ENCODE data around the gene SSR1.

DNA sequence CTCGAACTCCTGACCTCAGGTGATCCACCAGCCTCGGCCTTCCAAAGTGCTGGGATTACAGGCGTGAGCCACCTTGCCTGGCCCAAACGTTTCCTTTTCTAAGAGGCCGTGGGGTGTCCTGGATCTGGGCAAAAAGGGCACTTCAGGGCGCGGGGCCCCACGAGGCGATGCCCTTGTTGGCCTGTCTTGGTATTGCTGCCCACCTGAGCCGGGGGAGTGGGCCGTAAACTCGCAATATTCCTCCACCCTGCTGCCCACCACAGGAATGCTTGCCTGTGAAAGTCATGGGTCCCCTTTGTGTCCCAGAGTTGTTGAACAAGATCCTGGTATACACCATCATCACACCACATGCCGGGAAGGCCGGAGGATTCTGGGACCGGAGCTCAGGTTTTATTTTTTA lies 49.0 kb downstream of the SSR1 start:
- TF ChIP-seq, protein P1, sequence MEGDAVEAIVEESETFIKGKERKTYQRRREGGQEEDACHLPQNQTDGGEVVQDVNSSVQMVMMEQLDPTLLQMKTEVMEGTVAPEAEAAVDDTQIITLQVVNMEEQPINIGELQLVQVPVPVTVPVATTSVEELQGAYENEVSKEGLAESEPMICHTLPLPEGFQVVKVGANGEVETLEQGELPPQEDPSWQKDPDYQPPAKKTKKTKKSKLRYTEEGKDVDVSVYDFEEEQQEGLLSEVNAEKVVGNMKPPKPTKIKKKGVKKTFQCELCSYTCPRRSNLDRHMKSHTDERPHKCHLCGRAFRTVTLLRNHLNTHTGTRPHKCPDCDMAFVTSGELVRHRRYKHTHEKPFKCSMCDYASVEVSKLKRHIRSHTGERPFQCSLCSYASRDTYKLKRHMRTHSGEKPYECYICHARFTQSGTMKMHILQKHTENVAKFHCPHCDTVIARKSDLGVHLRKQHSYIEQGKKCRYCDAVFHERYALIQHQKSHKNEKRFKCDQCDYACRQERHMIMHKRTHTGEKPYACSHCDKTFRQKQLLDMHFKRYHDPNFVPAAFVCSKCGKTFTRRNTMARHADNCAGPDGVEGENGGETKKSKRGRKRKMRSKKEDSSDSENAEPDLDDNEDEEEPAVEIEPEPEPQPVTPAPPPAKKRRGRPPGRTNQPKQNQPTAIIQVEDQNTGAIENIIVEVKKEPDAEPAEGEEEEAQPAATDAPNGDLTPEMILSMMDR (conservative IDR thresholded peaks at IDR 0.05; ENCODE audit: low read depth, low read length) = no peak
- TF ChIP-seq EZH2 (IDR thresholded peaks at IDR 0.05; ENCODE audit: low read length, unreplicated experiment) = no peak

All from PC-3 (cell line).